H1 (cell line): ENCODE results near the gene TCF20. TPM values are rescaled to one million over a fixed set of nuclear protein-coding genes. Genes with fewer than 3 reads are reported as not detected.
A peak's percentile ranks its signal among the peaks of the same experiment; 100 is the strongest.

Source experiments
- CTCF ChIA-PET: fragments of 300-600 bp; sonication (Branson Sonifier 250); formaldehyde crosslinking; loops from one replicate; lab custom pipeline; 2021; ENCODE audit not compliant: partially characterized antibody; lab: Charles Lee
- POLR2A ChIA-PET: fragments of 300-600 bp; sonication (Branson Sonifier 250); formaldehyde crosslinking; loops from one replicate; lab custom pipeline; 2021; ENCODE audit warnings: inconsistent platforms; ENCODE audit not compliant: partially characterized antibody; lab: Charles Lee
- DNase-seq, 2 experiments: peaks; one replicate each; pipeline versions ENCODE4 v3.0.0 to v3.0.0-alpha.2; 2010 to 2022; ENCODE audit warnings: low spot score in 2 of 2, low read depth in 1 of 2, mixed read lengths in 1 of 2
- FAIRE-seq: peaks from 2 replicates; lab custom pipeline; 2011; peaks lifted over from hg19 to GRCh38; lab: Jason Lieb, UNC
- H2AFZ ChIP-seq: 2 replicates; pipeline ENCODE4 v1.8.1; 2012; ENCODE audit warnings: low read length, inconsistent platforms
- H2AK5ac ChIP-seq: 2 replicates; pipeline ENCODE4 v1.6.1; 2013; ENCODE audit warnings: low read depth, low read length
- H2BK120ac ChIP-seq: replicated peaks from 2 replicates; pipeline ENCODE3; 2013; ENCODE audit warnings: low read depth, low read length, inconsistent platforms
- H2BK12ac ChIP-seq: 2 replicates; pipeline ENCODE4 v1.6.1; 2013; ENCODE audit warnings: low read depth, low read length
- H2BK15ac ChIP-seq: 2 replicates; pipeline ENCODE4 v1.6.1; 2013; ENCODE audit warnings: low read length
- H2BK20ac ChIP-seq: 2 replicates; pipeline ENCODE4 v1.6.1; 2013; ENCODE audit warnings: low read length
- H2BK5ac ChIP-seq: 2 replicates; pipeline ENCODE4 v1.6.1; 2013; ENCODE audit warnings: low read depth, low read length
- H3K14ac ChIP-seq: 2 replicates; pipeline ENCODE4 v1.6.1; 2013; ENCODE audit warnings: inconsistent platforms; ENCODE audit not compliant: insufficient read length
- H3K18ac ChIP-seq: 2 replicates; pipeline ENCODE4 v1.6.1; 2013; ENCODE audit warnings: low read length; ENCODE audit errors: extremely low read depth
- H3K23ac ChIP-seq: 2 replicates; pipeline ENCODE4 v1.6.1; 2013; ENCODE audit warnings: inconsistent platforms; ENCODE audit not compliant: insufficient read length
- H3K23me2 ChIP-seq: 2 replicates; pipeline ENCODE4 v1.6.1; 2013; ENCODE audit warnings: low read depth, low read length
- H3K27ac ChIP-seq: 2 replicates; pipeline ENCODE4 v1.6.1; 2011; ENCODE audit warnings: low read depth, low read length, inconsistent platforms
- H3K27me3 ChIP-seq, 4 experiments: replicated peaks in 1 of 4; 1 replicate in 1 of 4; 2 replicates in 3 of 4; pipeline versions ENCODE4 v1.6.1 to v1.8.1; 2011 to 2013; ENCODE audit warnings: low read length in 3 of 4, mild to moderate bottlenecking in 3 of 4, inconsistent platforms in 2 of 4, mixed read lengths in 2 of 4, moderate library complexity in 1 of 4; ENCODE audit not compliant: control insufficient read depth in 3 of 4, insufficient read depth in 3 of 4; ENCODE audit errors: extremely low read depth in 1 of 4
- H3K36me3 ChIP-seq, 4 experiments: 2 replicates each; pipeline versions ENCODE4 v1.6.1 to v1.8.1; 2011 to 2013; ENCODE audit warnings: mild to moderate bottlenecking in 4 of 4, low read length in 3 of 4, moderate library complexity in 2 of 4, control low read depth in 1 of 4, inconsistent platforms in 1 of 4; ENCODE audit not compliant: insufficient read depth in 4 of 4, control insufficient read depth in 2 of 4
- H3K4ac ChIP-seq: replicated peaks from 2 replicates; pipeline ENCODE3; 2013; ENCODE audit warnings: low read length, low read depth, mixed read lengths, inconsistent platforms; ENCODE audit not compliant: insufficient read length
- H3K4me1 ChIP-seq, 4 experiments: replicated peaks in 1 of 4; 1 replicate in 1 of 4; 2 replicates in 3 of 4; pipeline versions ENCODE4 v1.6.1 to v1.8.1; 2011 to 2013; ENCODE audit warnings: low read length in 3 of 4, inconsistent platforms in 2 of 4, mixed read lengths in 1 of 4; ENCODE audit not compliant: insufficient read depth in 4 of 4, control insufficient read depth in 3 of 4
- H3K4me2 ChIP-seq, 2 experiments: 2 replicates each; pipeline versions ENCODE4 v1.6.1 to v1.8.1; 2011 to 2013; ENCODE audit warnings: low read depth in 2 of 2, low read length in 2 of 2, control low read depth in 1 of 2, inconsistent platforms in 1 of 2, mild to moderate bottlenecking in 1 of 2; ENCODE audit not compliant: insufficient read depth in 1 of 2
- H3K4me3 ChIP-seq, 4 experiments: fragments of 200-600, 300-600 bp in 1 of 4; sonication (generic), shearing (Covaris generic), sonication (Bioruptor Twin) in 1 of 4; 2 replicates each; pipeline versions ENCODE4 v1.5.1 to v1.8.1; 2011 to 2016; ENCODE audit warnings: low read length in 4 of 4, low read depth in 3 of 4, control low read depth in 2 of 4, inconsistent platforms in 2 of 4, mild to moderate bottlenecking in 2 of 4, mixed read lengths in 1 of 4, moderate library complexity in 1 of 4; ENCODE audit not compliant: insufficient read depth in 2 of 4; ENCODE audit errors: extremely low read depth in 1 of 4
- H3K56ac ChIP-seq: replicated peaks from 2 replicates; pipeline ENCODE3; 2013; ENCODE audit warnings: low read depth, mild to moderate bottlenecking, mixed read lengths, low read length, inconsistent platforms; ENCODE audit not compliant: insufficient read length
- H3K79me1 ChIP-seq: 2 replicates; pipeline ENCODE4 v1.6.1; 2013; ENCODE audit warnings: low read depth, low read length, control low read depth
- H3K79me2 ChIP-seq, 2 experiments: 2 replicates each; pipeline versions ENCODE4 v1.6.1 to v1.8.1; 2012 to 2013; ENCODE audit warnings: low read length in 2 of 2, mild to moderate bottlenecking in 2 of 2, inconsistent platforms in 1 of 2; ENCODE audit not compliant: insufficient read depth in 2 of 2, control insufficient read depth in 1 of 2
- H3K9ac ChIP-seq, 4 experiments: replicated peaks in 1 of 4; 1 replicate in 1 of 4; 2 replicates in 3 of 4; pipeline versions ENCODE4 v1.6.1 to v1.8.1; 2011 to 2013; ENCODE audit warnings: low read depth in 3 of 4, low read length in 3 of 4, control low read depth in 2 of 4, mild to moderate bottlenecking in 2 of 4, moderate library complexity in 2 of 4, inconsistent platforms in 1 of 4; ENCODE audit errors: extremely low read depth in 1 of 4
- H3K9me3 ChIP-seq, 2 experiments: 2 replicates each; pipeline versions ENCODE4 v1.6.1 to v1.8.1; 2012 to 2013; ENCODE audit warnings: mild to moderate bottlenecking in 2 of 2, moderate library complexity in 2 of 2, control low read depth in 1 of 2, inconsistent platforms in 1 of 2, low read depth in 1 of 2, low read length in 1 of 2, mixed read lengths in 1 of 2; ENCODE audit not compliant: insufficient read depth in 2 of 2
- H4K20me1 ChIP-seq, 2 experiments: replicated peaks in 1 of 2; 2 replicates each; pipeline versions ENCODE3 to v1.8.1; 2011 to 2013; ENCODE audit warnings: inconsistent platforms in 2 of 2, low read length in 2 of 2, mild to moderate bottlenecking in 1 of 2; ENCODE audit not compliant: insufficient read depth in 2 of 2, control insufficient read depth in 1 of 2
- H4K5ac ChIP-seq: 2 replicates; pipeline ENCODE4 v1.6.1; 2013; ENCODE audit warnings: low read length, low read depth, mixed read lengths, inconsistent platforms; ENCODE audit not compliant: insufficient read length
- H4K8ac ChIP-seq: 2 replicates; pipeline ENCODE4 v1.8.0; 2013; ENCODE audit warnings: mild to moderate bottlenecking, moderate library complexity, low read length, inconsistent platforms; ENCODE audit not compliant: insufficient read depth; ENCODE audit errors: extremely low read depth
- H4K91ac ChIP-seq: replicated peaks from 2 replicates; pipeline ENCODE3; 2013; ENCODE audit warnings: low read length, mixed read lengths, inconsistent platforms; ENCODE audit not compliant: insufficient read length
- CBX5 ChIP-seq: fragments of 300-800, 300-1000 bp; sonication (generic); IDR thresholded peaks from 2 replicates; pipeline ENCODE4 v1.7.1; 2016; ENCODE audit warnings: antibody characterized with exemption, low read length, low read depth
- CBX8 ChIP-seq: fragments of 300-800, 300-1000 bp; sonication (generic); IDR thresholded peaks from 2 replicates; pipeline ENCODE4 v1.7.1; 2016; ENCODE audit warnings: low read depth, low read length, borderline replicate concordance
- CTBP2 ChIP-seq: IDR thresholded peaks from 2 replicates; pipeline ENCODE4 v1.7.0; 2011; ENCODE audit warnings: borderline replicate concordance, mild to moderate bottlenecking, moderate library complexity, mixed read lengths, low read length; ENCODE audit not compliant: insufficient read depth, insufficient read length
- JUN ChIP-seq: IDR thresholded peaks from 2 replicates; pipeline ENCODE4 v1.6.1; 2011; ENCODE audit warnings: low read depth, mild to moderate bottlenecking, improper control_type of control experiment, low read length
- KDM4A ChIP-seq: IDR thresholded peaks from one replicate; pipeline ENCODE4 v1.7.1; 2012; ENCODE audit warnings: low read depth, mild to moderate bottlenecking, moderate library complexity, low read length, inconsistent platforms; ENCODE audit not compliant: severe bottlenecking
- KDM5A ChIP-seq: fragments of 200-600 bp; IDR thresholded peaks from 2 replicates; pipeline ENCODE4 v1.7.1; 2012; ENCODE audit warnings: mild to moderate bottlenecking, low read length, inconsistent platforms, mixed read lengths
- NANOG ChIP-seq: IDR thresholded peaks from 2 replicates; pipeline ENCODE4 v1.6.1; 2011; ENCODE audit warnings: low read length, low read depth, mild to moderate bottlenecking, inconsistent platforms; ENCODE audit not compliant: insufficient read depth, poor library complexity, severe bottlenecking
- POU5F1 ChIP-seq: IDR thresholded peaks from 2 replicates; pipeline ENCODE4 v1.6.1; 2011; ENCODE audit warnings: low read depth, mild to moderate bottlenecking, low read length, moderate library complexity
- SIX5 ChIP-seq: IDR thresholded peaks from 2 replicates; pipeline ENCODE4 v1.6.1; 2011; ENCODE audit warnings: mild to moderate bottlenecking, low read depth, low read length
- TAF1 ChIP-seq: IDR thresholded peaks from 2 replicates; pipeline ENCODE4 v1.6.1; 2011; ENCODE audit warnings: mild to moderate bottlenecking, low read depth, low read length
- TBP ChIP-seq: IDR thresholded peaks from 2 replicates; pipeline ENCODE4 v1.6.1; 2011; ENCODE audit warnings: low read depth, low read length, improper control_type of control experiment
- polyA plus RNA-seq, 7 experiments: library from polyadenylated mRNA; depleted of rRNA in 3 of 7; stranded (reverse) in 5 of 7; unstranded in 2 of 7; fragments of >200 nt in 5 of 7; fragments of 200-250 nt in 2 of 7; gene quantifications; 1 replicate in 5 of 7; 2 replicates in 1 of 7; 4 replicates in 1 of 7; pipeline versions ENCODE4 v1.2.1 to v1.2.3, GENCODE V29; 2011 to 2013; ENCODE audit warnings: missing spikeins in 2 of 7, mixed read lengths in 2 of 7
- total RNA-seq: library from RNA; stranded (reverse); fragmentation: NEBNext Ultra II Directional; extraction: Animal tissue kit (Norgen Biotek cat#: 25700); gene quantifications from 2 replicates; pipeline ENCODE4 v1.2.1, GENCODE V29; 2021
- TF ChIP-seq, protein P1 (sequence below): IDR thresholded peaks from 2 replicates; pipeline ENCODE4 v1.6.1; 2011; ENCODE audit warnings: low read length, improper control_type of control experiment

TCF20 gene
- total and polyA plus RNA-seq, 2 of the 8 experiments (the other 6 are each of a cell fraction or from before 2014, with no cell fraction given): 22.0 to 79.8 TPM

DNA sequence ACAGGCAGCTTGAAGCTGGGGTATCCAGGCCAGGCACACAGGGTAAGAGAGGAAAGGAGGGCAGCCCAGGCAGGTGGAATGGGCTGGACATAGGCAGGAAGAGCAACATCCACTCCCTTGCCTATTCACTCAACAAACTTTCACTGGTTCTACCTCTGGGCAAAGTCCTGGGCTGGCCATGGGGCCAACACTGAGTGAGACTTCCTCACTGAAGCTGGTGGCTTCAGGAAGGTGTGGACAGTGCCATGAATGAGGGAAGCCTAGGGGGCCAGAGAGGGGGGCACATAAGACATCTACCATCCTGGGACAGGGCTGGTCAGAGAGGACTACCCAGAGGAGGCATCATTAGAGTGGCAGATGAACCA, 44.9 kb upstream of the TCF20 start:
- peak overlapping the region; percentile 40; the same call in 1 of the 2 replicates for H2BK20ac ChIP-seq
- 0 out of 2 replicates have a peak overlapping the region, but pooled peaks have one; percentile 47 for H2AK5ac ChIP-seq
- no peaks in the 10 kb centered on the region for H3K79me2 ChIP-seq
- H3K4me2 ChIP-seq: no peak overlapping the region
- H3K4me3 ChIP-seq: no peak overlapping the region
- H3K27ac ChIP-seq: no peak overlapping the region
- H2BK5ac ChIP-seq: peak overlapping the region; percentile 44
- ChIA-PET CTCF (interaction anchor here (0.6 to 3.6 kb wide), 13 partner anchors 56 to 198 kb away, joined by 3 to 19 read pairs (median 3); no protein-coding TSS in a partner anchor), POLR2A (interaction anchor here (0.6 kb wide), 1 partner anchor 62 kb away, joined by 3 read pairs; no protein-coding TSS in a partner anchor)
- H3K79me1 ChIP-seq: no peaks in the 10 kb centered on the region
- H4K20me1 ChIP-seq: peaks cover under 1 to 18% of the 10 kb centered on the region in 2 experiments
- H4K8ac ChIP-seq: no peak overlapping the region
- no peak overlapping the region for H3K9ac ChIP-seq
- peak overlapping the region; percentile 69 for H3K4ac ChIP-seq
- FAIRE-seq: no peak
- no peak overlapping the region for H3K14ac ChIP-seq
- no peak for DNase-seq
- H3K56ac ChIP-seq: no peak overlapping the region
- peak overlapping the region; percentile 47 for H4K91ac ChIP-seq
- no peak overlapping the region for H3K18ac ChIP-seq
- no peak overlapping the region for H2BK120ac ChIP-seq
- H3K4me1 ChIP-seq: peaks cover 4 to 39% (median 22%) of the 10 kb centered on the region in 4 experiments; a peak in 6 of 7 replicates
- no peaks in the 10 kb centered on the region for H3K23me2 ChIP-seq
- peak overlapping the region; percentile 19; the same call in 1 of the 2 replicates for H2BK15ac ChIP-seq
- H3K9me3 ChIP-seq: no peaks in the 10 kb centered on the region
- H3K36me3 ChIP-seq: no peaks in the 10 kb centered on the region
- H4K5ac ChIP-seq: no peak overlapping the region
- no peak overlapping the region for H2AFZ ChIP-seq
- H3K23ac ChIP-seq: no peak overlapping the region
- H3K27me3 ChIP-seq: no peaks in the 10 kb centered on the region; a peak in 2 of 7 replicates
- peak overlapping the region; percentile 27; the same call in 1 of the 2 replicates for H2BK12ac ChIP-seq
- TF ChIP-seq JUN: no peak
- TF ChIP-seq, protein P1, sequence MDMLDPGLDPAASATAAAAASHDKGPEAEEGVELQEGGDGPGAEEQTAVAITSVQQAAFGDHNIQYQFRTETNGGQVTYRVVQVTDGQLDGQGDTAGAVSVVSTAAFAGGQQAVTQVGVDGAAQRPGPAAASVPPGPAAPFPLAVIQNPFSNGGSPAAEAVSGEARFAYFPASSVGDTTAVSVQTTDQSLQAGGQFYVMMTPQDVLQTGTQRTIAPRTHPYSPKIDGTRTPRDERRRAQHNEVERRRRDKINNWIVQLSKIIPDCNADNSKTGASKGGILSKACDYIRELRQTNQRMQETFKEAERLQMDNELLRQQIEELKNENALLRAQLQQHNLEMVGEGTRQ: no peak
- TF ChIP-seq KDM4A: no peak
- TF ChIP-seq NANOG: no peak
- TF ChIP-seq CBX8: no peak
- no peak for TF ChIP-seq POU5F1
- no peak for TF ChIP-seq KDM5A
- TF ChIP-seq CBX5: no peak
- no peak for TF ChIP-seq CTBP2
- TF ChIP-seq SIX5: no peak
- TF ChIP-seq TAF1: no peak
- no peak for TF ChIP-seq TBP
